GM12878 (cell line): Measurements from ENCODE around the gene C5. TPM values are rescaled to one million over a fixed set of nuclear protein-coding genes. Genes with fewer than 3 reads are reported as not detected.

ENCODE experiments used
- ATAC-seq: fragments of 200-7000 bp; cut with Tn5 transposase; 3 replicates; pipeline ENCODE4 v1.9.1; 2020; ENCODE audit warnings: mild to moderate bottlenecking, moderate library complexity
- BruUV-seq: library from RNA; stranded (reverse); fragments of 400-500 nt; replicated peaks from 2 replicates; lab custom pipeline; 2021; lab: Mats Ljungman, UMichigan
- CTCF ChIA-PET: fragments of 300-600 bp; sonication (Branson Sonifier 250); formaldehyde crosslinking; extraction: SDS; loops from one replicate; lab custom pipeline; 2021; ENCODE audit warnings: inconsistent platforms; lab: Yijun Ruan, JAX
- POLR2A ChIA-PET: fragments of 350-600 bp; formaldehyde crosslinking; extraction: SDS; loops from one replicate; lab custom pipeline; 2021; ENCODE audit warnings: inconsistent platforms; lab: Charles Lee
- RAD21 ChIA-PET: fragments of 300-600 bp; sonication (Branson Sonifier 250); formaldehyde crosslinking; loops from one replicate; lab custom pipeline; 2023; ENCODE audit warnings: antibody characterized with exemption; ENCODE audit not compliant: unreplicated experiment; lab: Charles Lee
- SMC1A ChIA-PET: fragments of 300-600 bp; sonication (Branson Sonifier 250); formaldehyde crosslinking; loops from one replicate; lab custom pipeline; 2023; ENCODE audit not compliant: unreplicated experiment, uncharacterized antibody; lab: Charles Lee
- DNase-seq: peaks from one replicate; pipeline ENCODE4 v3.0.0-alpha.2; 2011; ENCODE audit warnings: low read depth, low spot score
- FAIRE-seq: peaks from 3 replicates; lab custom pipeline; 2011; peaks lifted over from hg19 to GRCh38; lab: Jason Lieb, UNC
- H2AFZ ChIP-seq: 2 replicates; pipeline ENCODE4 v1.6.0; 2011; ENCODE audit warnings: low read depth, low read length, control low read depth; ENCODE audit not compliant: control insufficient read depth
- H3K27ac ChIP-seq: 2 replicates; pipeline ENCODE4 v1.5.1; 2011; ENCODE audit warnings: control low read depth; ENCODE audit not compliant: control insufficient read depth, insufficient read depth
- H3K27me3 ChIP-seq, 2 experiments: replicated peaks in 1 of 2; 2 replicates each; pipeline versions ENCODE4 v1.6.0 to v1.6.1; 2011; ENCODE audit warnings: low read length in 1 of 2; ENCODE audit not compliant: control insufficient read depth in 2 of 2, insufficient read depth in 2 of 2
- H3K36me3 ChIP-seq, 2 experiments: 2 replicates each; pipeline ENCODE4 v1.5.1; 2011; ENCODE audit warnings: low read length in 1 of 2; ENCODE audit not compliant: control insufficient read depth in 2 of 2, insufficient read depth in 2 of 2
- H3K4me1 ChIP-seq: 2 replicates; pipeline ENCODE4 v1.6.1; 2011; ENCODE audit warnings: mild to moderate bottlenecking, low read length, moderate library complexity, mixed read lengths; ENCODE audit not compliant: control insufficient read depth, insufficient read depth
- H3K4me2 ChIP-seq: 2 replicates; pipeline ENCODE4 v1.6.0; 2011; ENCODE audit warnings: control low read depth; ENCODE audit not compliant: control insufficient read depth, insufficient read depth
- H3K4me3 ChIP-seq: fragments of 200-600 bp; sonication (generic); 2 replicates; pipeline ENCODE4 v1.5.1; 2016
- H3K79me2 ChIP-seq: 2 replicates; pipeline ENCODE4 v1.6.0; 2011; ENCODE audit warnings: low read length; ENCODE audit not compliant: control insufficient read depth, insufficient read depth
- H3K9ac ChIP-seq: 2 replicates; pipeline ENCODE4 v1.8.0; 2011; ENCODE audit warnings: low read length, control low read depth, mixed read lengths; ENCODE audit not compliant: control insufficient read depth, insufficient read depth
- H3K9me3 ChIP-seq: replicated peaks from 3 replicates; pipeline ENCODE4 v1.5.1; 2011; ENCODE audit warnings: mild to moderate bottlenecking, low read length; ENCODE audit not compliant: control insufficient read depth, insufficient read depth
- H4K20me1 ChIP-seq: 2 replicates; pipeline ENCODE4 v1.6.0; 2011; ENCODE audit not compliant: control insufficient read depth, insufficient read depth
- CEBPB ChIP-seq, 2 experiments: fragments of 150-350 bp in 1 of 2; IDR thresholded peaks; 2 replicates each; pipeline ENCODE4 v1.6.1; 2012 to 2014; ENCODE audit warnings: low read depth in 2 of 2, low read length in 2 of 2, borderline replicate concordance in 1 of 2, inconsistent platforms in 1 of 2
- CREB1 ChIP-seq: IDR thresholded peaks from 2 replicates; pipeline ENCODE4 v1.6.1; 2012; ENCODE audit warnings: low read depth, mild to moderate bottlenecking, inconsistent platforms
- ETV6 ChIP-seq, 2 experiments: fragments of 450-650 bp in 1 of 2; IDR thresholded peaks in 1 of 2; conservative IDR thresholded peaks in 1 of 2; 2 replicates each; pipeline ENCODE4 v1.6.1; 2014; ENCODE audit warnings: antibody characterized with exemption in 1 of 2, borderline replicate concordance in 1 of 2, low read depth in 1 of 2, mild to moderate bottlenecking in 1 of 2, moderate library complexity in 1 of 2
- FOXM1 ChIP-seq: IDR thresholded peaks from 2 replicates; pipeline ENCODE4 v1.6.1; 2012; ENCODE audit warnings: low read depth, mild to moderate bottlenecking, inconsistent platforms, low read length, moderate library complexity
- IKZF1 ChIP-seq: fragments of 450-650 bp; conservative IDR thresholded peaks from 2 replicates; pipeline ENCODE4 v1.6.1; 2017; ENCODE audit warnings: antibody characterized with exemption, mild to moderate bottlenecking
- IRF4 ChIP-seq: IDR thresholded peaks from 2 replicates; pipeline ENCODE4 v1.6.1; 2011; ENCODE audit warnings: low read depth, low read length
- MAX ChIP-seq: IDR thresholded peaks from 2 replicates; pipeline ENCODE4 v1.6.1; 2012; ENCODE audit warnings: low read depth, low read length, improper control_type of control experiment
- NFXL1 ChIP-seq: fragments of 450-650 bp; IDR thresholded peaks from 2 replicates; pipeline ENCODE4 v1.6.1; 2017; ENCODE audit warnings: antibody characterized with exemption, mild to moderate bottlenecking, borderline replicate concordance
- PAX5 ChIP-seq: IDR thresholded peaks from 2 replicates; pipeline ENCODE4 v1.6.1; 2011; ENCODE audit warnings: low read depth, low read length, borderline replicate concordance
- PML ChIP-seq: IDR thresholded peaks from 2 replicates; pipeline ENCODE4 v1.6.1; 2012; ENCODE audit warnings: low read length, inconsistent platforms
- POLR2A ChIP-seq: IDR thresholded peaks from 2 replicates; pipeline ENCODE4 v1.6.1; 2011; ENCODE audit warnings: low read depth, mild to moderate bottlenecking, low read length
- POLR2AphosphoS2 ChIP-seq: IDR thresholded peaks from 2 replicates; pipeline ENCODE4 v1.6.1; 2011; ENCODE audit warnings: low read depth, mild to moderate bottlenecking, low read length, improper control_type of control experiment, moderate library complexity
- POU2F2 ChIP-seq: IDR thresholded peaks from 3 replicates; pipeline ENCODE4 v1.6.1; 2011; ENCODE audit warnings: low read depth, mild to moderate bottlenecking, low read length, borderline replicate concordance
- RBBP5 ChIP-seq: fragments of 200-600 bp; sonication (generic); conservative IDR thresholded peaks from 2 replicates; pipeline ENCODE4 v1.6.1; 2016
- SMAD1 ChIP-seq: fragments of 450-650 bp; IDR thresholded peaks from 2 replicates; pipeline ENCODE4 v1.6.1; 2018; ENCODE audit warnings: mild to moderate bottlenecking, low read depth; ENCODE audit not compliant: partially characterized antibody
- SMAD5 ChIP-seq: IDR thresholded peaks from 2 replicates; pipeline ENCODE4 v1.6.1; 2016; ENCODE audit warnings: antibody characterized with exemption, low read depth
- SPI1 ChIP-seq: IDR thresholded peaks from 2 replicates; pipeline ENCODE4 v1.6.1; 2011; ENCODE audit warnings: low read depth, mild to moderate bottlenecking, low read length, moderate library complexity, borderline replicate concordance; ENCODE audit not compliant: insufficient read depth
- SRF ChIP-seq, 2 experiments: IDR thresholded peaks; 2 replicates each; pipeline ENCODE4 v1.6.1; 2011; ENCODE audit warnings: low read depth in 2 of 2, low read length in 2 of 2, mild to moderate bottlenecking in 1 of 2, moderate library complexity in 1 of 2
- ZNF217 ChIP-seq: fragments of 450-650 bp; IDR thresholded peaks from 2 replicates; pipeline ENCODE4 v1.6.1; 2017; ENCODE audit warnings: antibody characterized with exemption, mild to moderate bottlenecking
- WGBS: methylation state at CpG from one replicate; pipeline ENCODE4 v1.1.6; 2016; ENCODE audit warnings: low lambda C conversion rate; ENCODE audit not compliant: insufficient replicate concordance, insufficient coverage; ENCODE audit errors: missing lambda C conversion rate; 5-methylcytosine and 5-hydroxymethylcytosine counted together
- in situ Hi-C: fragments of 300-500 bp; cut with MboI; formaldehyde crosslinking; loops from 9 replicates; pipeline ENCODE4 v1.14.3; 2018; ENCODE audit warnings: mixed read lengths
- intact Hi-C: fragments of 100-400 bp; cut with micrococcal nuclease; formaldehyde crosslinking; loops from one replicate; pipeline ENCODE4 v1.14.2; 2022; ENCODE audit not compliant: unreplicated experiment
- polyA plus RNA-seq, 11 experiments: library from polyadenylated mRNA; depleted of rRNA in 4 of 11; unstranded in 6 of 11; stranded (reverse) in 5 of 11; fragments of >200 nt; fragmentation: Nextera tagmentation in 4 of 11; fragmentation: Illumina TruSeq in 1 of 11; extraction: Ambion mirVana in 4 of 11; extraction: Trizol in 1 of 11; gene quantifications; 1 replicate in 1 of 11; 2 replicates in 10 of 11; pipeline versions ENCODE4 v1.2.1 to v1.2.3, GENCODE V29; 2011 to 2016; ENCODE audit warnings: inconsistent platforms in 2 of 11, missing spikeins in 2 of 11, low read depth in 1 of 11
- total RNA-seq, 4 experiments: library from RNA; depleted of rRNA in 3 of 4; stranded (reverse); fragments of >200 nt in 3 of 4; fragmentation: Illumina TruSeq in 1 of 4; extraction: Trizol in 1 of 4; gene quantifications; 2 replicates each; pipeline versions ENCODE4 v1.2.1 to v1.2.3, GENCODE V29; 2013 to 2021
- TF ChIP-seq, protein P1 (sequence below): IDR thresholded peaks from 2 replicates; pipeline ENCODE4 v1.6.1; 2012; ENCODE audit warnings: low read length, inconsistent platforms

C5 gene
- total and polyA plus RNA-seq, 10 of the 15 experiments (the other 5 are each of a cell fraction or from before 2014, with no cell fraction given): 0.39 to 2.2 (median 1.2) TPM

- no peak overlapping the region for H3K4me3 ChIP-seq
- no peak overlapping the region for H3K9ac ChIP-seq
- H3K27ac ChIP-seq: no peak overlapping the region
- CTCF ChIA-PET: interaction anchor here (1.0 to 1.6 kb wide), 5 partner anchors 10 to 34 kb away, joined by 3 to 4 read pairs (median 4); no protein-coding TSS in a partner anchor
- H4K20me1 ChIP-seq: no peaks in the 10 kb centered on the region
- 66% methylated on average over 14 of the region's 14 CpGs for WGBS
- intact Hi-C loops (no loop called here), in situ Hi-C loops (no loop called here)
- RAD21 ChIA-PET: interaction anchor here (0.9 to 2.8 kb wide), 9 partner anchors 14 to 34 kb away, joined by 3 to 9 read pairs (median 4); no protein-coding TSS in a partner anchor
- SMC1A ChIA-PET: interaction anchor here (0.6 to 23.6 kb wide), 6 partner anchors 10 to 328 kb away, joined by 3 to 522 read pairs (median 4); partner anchors contain the start of gene TRAF1
- no peak for ATAC-seq
- H3K27me3 ChIP-seq: no peaks in the 10 kb centered on the region
- H3K79me2 ChIP-seq: no peaks in the 10 kb centered on the region
- H3K9me3 ChIP-seq: no peaks in the 10 kb centered on the region
- H3K4me1 ChIP-seq: peaks cover 35% of the 10 kb centered on the region
- DNase-seq: no peak
- POLR2A ChIA-PET: interaction anchor here (0.5 to 2.3 kb wide), 11 partner anchors 10 to 33 kb away, joined by 3 to 9 read pairs (median 4); no protein-coding TSS in a partner anchor
- no peak overlapping the region for H3K4me2 ChIP-seq
- no TSS peak for BruUV-seq
- H2AFZ ChIP-seq: no peak overlapping the region
- peaks cover 23 to 36% of the 10 kb centered on the region in 2 experiments for H3K36me3 ChIP-seq
- FAIRE-seq: no peak
- TF ChIP-seq POLR2AphosphoS2 (peak; percentile 46; the same call in 1 of the 2 replicates), SRF (IDR thresholded peaks at IDR 0.05; ENCODE audit: low read depth in 2 of 2, low read length in 2 of 2) (no peak), ETV6 (conservative IDR thresholded peaks at IDR 0.05 in 1 of 2, IDR thresholded peaks at IDR 0.05 in 1 of 2; ENCODE audit: borderline replicate concordance in 1 of 2, low read depth in 1 of 2) (no peak), IRF4 (no peak), RBBP5 (no peak), SPI1 (no peak), FOXM1 (0 out of 2 replicates have a peak, but pooled peaks have one; percentile 14), ZNF217 (no peak), IKZF1 (no peak), CREB1 (peak; percentile 32), SMAD1 (no peak), PML (peak; percentile 88; the same call in 1 of the 2 replicates), POU2F2 (peak; percentile 35; the same call in 2 of the 3 replicates), NFXL1 (no peak), CEBPB (IDR thresholded peaks at IDR 0.05; ENCODE audit: borderline replicate concordance in 1 of 2, low read depth in 2 of 2, low read length in 2 of 2) (0 out of 4 replicates have a peak, but pooled peaks of 1 of the 2 experiments have one; percentile 13), PAX5 (0 out of 2 replicates have a peak, but pooled peaks have one; percentile 4), POLR2A (peak; percentile 76; the same call in 1 of the 2 replicates), SMAD5 (peak; percentile 81; the same call in 1 of the 2 replicates), MAX (no peak)
- TF ChIP-seq, protein P1, sequence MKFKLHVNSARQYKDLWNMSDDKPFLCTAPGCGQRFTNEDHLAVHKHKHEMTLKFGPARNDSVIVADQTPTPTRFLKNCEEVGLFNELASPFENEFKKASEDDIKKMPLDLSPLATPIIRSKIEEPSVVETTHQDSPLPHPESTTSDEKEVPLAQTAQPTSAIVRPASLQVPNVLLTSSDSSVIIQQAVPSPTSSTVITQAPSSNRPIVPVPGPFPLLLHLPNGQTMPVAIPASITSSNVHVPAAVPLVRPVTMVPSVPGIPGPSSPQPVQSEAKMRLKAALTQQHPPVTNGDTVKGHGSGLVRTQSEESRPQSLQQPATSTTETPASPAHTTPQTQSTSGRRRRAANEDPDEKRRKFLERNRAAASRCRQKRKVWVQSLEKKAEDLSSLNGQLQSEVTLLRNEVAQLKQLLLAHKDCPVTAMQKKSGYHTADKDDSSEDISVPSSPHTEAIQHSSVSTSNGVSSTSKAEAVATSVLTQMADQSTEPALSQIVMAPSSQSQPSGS: no peak; the same call in 1 of the 2 replicates
These were observed 147.2 kb downstream of the C5 start for GRCh38 chr9:120902569-120903535.
